HG02981 (cell line): ENCODE data around the gene UBE2G2.
"Not testable (repeated sequence)": the region's sequence is repeated elsewhere in the genome, so short reads cannot be mapped to it uniquely, and the experiment has no call there.

Source experiments
- ATAC-seq: cut with Tn5 transposase; IDR thresholded peaks from one replicate; pipeline ENCODE4 v1.9.1; 2021; ENCODE audit warnings: mild to moderate bottlenecking, moderate library complexity; ENCODE audit not compliant: unreplicated experiment

The UBE2G2 gene

DNA sequence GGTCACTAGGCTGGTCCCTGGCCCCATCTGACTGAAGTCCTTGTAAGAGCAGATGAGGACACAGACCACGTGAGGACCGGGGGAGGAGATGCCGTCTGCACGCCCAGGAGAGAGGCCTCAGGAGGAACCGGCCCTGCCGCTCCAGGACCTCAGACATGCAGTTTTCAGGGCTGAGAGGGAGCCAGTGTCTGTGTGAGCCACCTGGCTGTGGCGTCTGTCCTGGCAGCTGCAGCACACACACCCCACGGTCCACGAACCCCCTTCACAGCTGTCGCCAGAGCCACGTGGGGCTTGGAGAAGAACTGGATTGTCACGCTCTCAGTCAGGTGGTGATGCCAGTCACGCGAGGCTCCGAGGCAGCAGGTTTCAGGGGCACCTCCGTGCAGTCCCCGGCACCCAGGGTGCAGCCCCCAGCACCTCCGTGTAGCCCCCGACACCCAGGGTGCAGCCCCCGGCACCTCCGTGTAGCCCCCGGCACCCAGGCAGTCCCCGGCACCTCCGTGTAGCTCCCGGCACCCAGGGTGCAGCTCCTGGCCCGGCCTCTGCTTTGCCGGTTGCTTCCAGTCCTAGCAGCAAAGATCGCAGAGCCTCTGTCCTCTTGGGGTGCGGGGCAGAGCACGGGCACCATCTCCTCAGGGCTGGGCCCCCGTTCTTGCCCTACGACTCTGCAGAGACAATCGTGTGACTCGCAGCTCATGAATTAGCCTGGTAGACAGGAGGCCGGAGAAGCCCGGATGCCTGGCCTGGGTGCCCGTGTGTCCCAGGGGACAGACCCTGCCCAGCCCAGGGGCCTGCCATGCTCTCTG lies 35.2 kb upstream of the UBE2G2 start:
- ATAC-seq = no peak

DNA sequence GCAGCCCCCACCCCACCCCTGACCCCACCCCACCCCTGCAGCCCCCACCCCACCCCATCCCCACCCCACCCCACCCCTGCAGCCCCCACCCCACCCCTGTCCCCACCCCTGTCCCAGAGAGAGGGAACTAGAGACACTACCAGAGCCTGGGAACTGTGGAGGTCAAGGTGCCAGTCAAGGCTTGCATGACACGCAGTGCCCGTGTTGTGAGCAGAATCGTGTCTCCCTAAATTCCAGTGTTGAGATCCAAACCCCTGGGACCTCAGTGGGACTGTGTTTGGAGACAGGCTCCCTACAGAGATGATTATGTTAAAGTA lies 34.7 kb upstream of the UBE2G2 start:
- no peak for ATAC-seq

DNA sequence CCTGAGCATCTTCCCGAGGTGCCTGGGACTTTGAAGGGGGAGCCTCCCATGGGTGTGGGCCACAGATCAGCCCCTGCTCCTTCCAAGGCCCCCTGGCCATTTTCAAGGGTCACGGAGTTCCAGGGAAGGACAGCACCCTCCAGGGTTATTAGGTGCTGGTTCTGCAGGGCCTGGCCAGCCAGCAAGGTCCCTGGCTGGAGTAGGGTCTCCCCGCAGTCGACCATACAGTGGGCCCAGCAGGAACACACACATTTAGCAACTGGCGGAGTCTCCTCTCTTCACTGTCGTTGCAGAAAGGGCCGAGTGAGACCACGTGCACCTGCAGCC lies 34.0 kb upstream of the UBE2G2 start:
- no peak for ATAC-seq

DNA sequence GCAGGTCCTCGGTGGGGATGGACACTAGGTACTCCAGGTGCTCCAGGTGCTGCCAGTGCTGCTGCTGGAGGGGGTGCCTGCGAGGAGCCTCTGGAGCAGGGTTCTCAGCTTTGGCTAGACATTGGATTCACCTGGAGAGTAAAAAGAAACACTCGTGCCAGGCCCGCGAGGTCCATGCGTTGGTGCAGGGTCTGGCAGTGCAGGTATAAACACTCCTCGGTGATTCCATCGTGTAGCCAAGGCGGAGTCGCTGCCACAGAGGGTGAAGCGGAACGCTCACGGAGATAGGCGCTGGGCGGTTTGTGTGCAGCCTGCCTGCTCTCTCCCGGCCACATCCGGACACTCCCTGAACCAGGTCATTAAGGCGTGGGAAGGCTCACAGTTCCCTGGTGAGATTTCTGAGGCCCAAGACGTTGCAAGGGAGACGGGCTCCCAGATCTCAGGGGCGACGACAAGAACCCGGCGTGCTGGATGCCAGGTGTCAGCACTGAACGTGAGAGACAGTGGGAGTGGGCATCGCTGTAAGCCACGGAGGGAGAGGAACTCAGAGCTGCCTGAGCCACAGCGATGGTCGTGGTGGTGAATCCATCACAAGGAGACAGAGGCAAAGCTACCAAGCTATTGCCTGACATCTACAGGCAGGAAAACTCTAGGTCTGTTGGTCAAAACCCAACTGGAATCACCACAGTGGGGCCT lies 33.5 kb upstream of the UBE2G2 start:
- no peak for ATAC-seq

DNA sequence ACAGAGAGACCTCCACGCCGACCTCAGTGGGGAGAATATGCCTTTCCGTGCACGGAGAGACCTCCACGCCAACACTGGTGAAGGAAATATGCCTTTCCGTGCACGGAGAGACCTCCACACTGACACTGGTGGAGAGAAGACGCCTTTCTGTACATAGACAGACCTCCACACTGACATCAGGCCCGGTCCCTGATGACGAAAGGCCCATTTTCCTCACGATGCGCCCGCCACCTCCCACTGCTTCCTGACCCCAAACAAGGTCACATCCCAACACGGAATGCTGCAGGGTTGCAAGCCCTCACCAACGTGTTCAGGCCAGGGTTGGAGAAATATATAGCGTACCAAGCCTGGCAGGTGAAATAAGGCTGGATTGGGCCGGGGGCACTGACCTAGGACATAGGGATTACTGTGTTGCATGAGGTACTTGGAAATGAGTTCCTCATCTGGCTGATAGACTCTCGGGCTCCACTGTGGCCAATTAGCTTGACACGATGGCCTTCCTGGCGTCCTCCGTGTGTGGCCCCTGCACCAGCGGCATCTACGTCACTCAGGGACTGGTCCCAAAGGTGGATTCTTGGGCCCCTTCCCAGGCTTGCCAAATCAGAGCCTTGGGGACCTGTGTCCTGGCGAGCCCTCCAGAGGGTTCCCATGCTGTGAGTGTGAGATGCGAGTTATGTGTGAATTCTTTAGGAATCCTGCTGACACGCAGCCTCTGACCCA lies 32.8 kb upstream of the UBE2G2 start:
- no peak for ATAC-seq

DNA sequence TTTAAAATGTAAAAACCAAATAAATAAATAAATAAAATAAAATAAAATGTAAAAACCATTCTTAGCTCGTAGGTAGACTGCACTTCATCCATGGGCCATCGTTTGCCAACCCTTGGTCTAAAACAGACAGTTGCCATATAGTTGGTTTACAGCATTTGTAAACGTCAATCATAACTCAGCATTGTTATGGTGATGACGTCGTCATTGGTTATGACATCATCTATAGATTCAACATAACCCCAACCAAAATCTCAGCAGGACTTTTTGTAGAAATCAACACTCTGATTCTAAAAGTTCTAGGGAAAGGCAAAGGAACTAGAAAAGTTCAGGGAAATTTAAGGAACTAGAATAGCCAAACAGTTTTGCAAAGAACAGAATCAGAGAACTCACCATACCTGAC lies 32.0 kb upstream of the UBE2G2 start:
- ATAC-seq = no peak

DNA sequence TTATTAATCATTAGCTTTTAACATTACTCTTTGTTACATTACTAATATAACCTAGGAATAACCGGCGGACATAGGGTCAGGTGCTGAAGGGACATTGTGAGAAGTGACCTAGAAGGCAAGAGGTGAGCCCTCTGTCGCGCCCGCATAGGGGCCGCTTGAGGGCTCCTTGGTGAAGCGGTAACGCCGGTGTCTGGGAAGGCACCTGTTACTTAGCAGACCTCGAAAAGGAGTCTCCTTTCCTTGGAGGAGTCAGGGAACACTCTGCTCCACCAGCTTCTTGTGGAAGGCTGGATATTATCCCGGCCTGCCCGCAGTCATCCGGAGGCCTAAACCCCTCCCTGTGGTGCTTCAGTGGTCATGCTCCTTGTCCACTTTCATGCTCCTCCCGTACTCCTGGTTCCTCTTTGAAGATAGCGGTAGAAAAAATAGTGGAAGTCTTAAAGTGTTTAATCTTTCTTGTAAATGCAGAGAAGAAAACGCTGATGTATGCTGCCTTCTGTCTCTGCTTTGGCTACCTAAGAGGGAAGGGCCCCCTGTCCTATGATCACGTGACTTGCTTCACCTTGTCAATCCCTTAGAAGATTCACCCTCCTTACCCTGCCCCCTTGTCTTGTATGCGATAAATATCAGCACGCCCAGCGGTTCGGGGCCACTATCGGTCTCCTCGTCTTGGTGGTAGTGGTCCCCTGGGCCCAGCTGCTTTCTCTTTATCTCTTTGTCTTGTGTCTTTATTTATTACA lies 31.1 kb upstream of the UBE2G2 start:
- not testable (repeated sequence) for ATAC-seq

DNA sequence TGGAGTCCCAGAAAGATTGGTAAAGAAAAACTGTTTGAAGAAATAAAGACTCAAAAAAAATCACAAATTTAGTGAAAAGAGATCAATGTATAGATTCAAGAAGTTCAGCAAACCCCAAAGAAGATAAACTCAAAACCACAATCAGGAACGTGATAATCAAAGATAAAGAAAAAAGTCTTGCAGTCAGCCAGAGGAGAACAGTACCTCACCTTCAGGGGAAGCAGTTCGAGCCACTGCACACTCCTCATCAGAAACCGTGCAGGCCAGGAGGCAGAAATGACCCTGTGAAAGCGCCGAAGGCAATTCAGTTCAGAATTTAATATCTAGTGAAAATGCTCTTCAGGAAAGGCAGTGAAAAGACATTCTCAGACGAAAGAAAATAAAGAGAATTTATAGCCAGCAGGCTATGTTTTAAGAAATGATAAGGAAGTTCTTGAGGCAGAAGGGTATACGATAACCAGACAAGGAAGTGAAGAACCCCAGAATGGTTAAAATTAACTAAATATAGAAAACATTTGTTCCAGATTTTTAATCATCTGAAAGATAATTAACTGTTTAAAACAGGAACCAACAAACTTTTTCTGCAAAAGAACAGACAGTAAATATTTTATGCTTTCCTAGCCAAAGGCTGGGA lies 29.7 kb upstream of the UBE2G2 start:
- ATAC-seq = no peak

DNA sequence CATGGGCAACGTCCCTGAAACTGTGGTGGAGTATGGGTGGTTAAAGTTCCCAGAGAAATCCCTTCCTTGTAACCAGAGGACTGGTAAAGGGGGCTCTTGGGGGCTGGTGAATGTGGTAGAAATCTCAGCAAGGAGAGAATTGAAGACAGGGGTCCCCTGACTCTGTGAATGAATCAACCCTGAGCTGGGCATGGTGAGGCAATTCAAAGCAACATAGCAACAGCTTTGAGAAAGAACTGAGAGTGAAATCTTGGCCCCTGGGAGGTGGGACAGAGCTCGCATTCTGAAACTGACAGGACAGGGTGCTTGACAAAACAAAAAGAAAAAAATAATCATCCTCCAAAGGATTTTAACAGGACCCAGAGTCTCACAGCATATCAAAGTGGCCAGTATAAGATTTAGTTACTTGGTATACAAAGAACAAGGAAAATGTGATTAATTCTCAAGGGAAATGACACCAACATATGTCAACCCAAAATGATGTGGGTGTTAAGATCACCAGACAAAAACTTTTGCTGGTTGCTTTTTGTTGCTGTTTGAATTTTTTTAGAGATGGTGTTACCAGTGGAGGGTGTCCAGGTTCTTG lies 28.0 kb upstream of the UBE2G2 start:
- ATAC-seq = no peak

DNA sequence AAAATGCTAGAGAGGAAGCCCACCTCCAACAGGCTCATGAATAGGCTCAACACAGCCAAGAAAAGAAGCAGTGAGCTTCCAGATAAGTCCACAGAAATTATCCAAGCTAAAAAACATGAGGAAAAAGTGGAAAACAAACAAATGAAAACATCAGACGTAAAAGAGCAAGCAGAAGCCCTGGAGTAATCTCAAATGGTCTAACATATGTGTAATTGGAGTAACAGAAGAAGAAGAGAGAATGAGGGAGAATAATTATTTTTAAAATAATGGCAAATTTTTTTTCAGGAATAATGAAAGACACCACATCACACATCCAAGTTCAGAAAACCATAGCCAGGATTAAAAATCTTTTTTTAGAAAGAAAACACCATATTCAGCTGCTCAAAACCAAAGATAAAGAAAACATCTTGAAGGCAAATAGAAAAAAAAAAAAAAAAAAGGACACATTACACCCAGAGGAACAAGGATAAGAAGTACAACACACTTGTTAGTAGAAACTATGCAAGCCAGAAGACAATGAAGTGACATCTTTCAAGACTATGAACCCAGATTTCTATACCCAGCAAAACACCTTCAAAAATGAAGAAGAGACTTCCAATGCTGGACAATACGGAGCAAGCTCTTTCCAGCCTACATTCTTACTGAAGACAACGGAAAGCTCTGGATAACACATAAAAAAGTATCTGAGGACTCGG lies 26.9 kb upstream of the UBE2G2 start:
- ATAC-seq = no peak

DNA sequence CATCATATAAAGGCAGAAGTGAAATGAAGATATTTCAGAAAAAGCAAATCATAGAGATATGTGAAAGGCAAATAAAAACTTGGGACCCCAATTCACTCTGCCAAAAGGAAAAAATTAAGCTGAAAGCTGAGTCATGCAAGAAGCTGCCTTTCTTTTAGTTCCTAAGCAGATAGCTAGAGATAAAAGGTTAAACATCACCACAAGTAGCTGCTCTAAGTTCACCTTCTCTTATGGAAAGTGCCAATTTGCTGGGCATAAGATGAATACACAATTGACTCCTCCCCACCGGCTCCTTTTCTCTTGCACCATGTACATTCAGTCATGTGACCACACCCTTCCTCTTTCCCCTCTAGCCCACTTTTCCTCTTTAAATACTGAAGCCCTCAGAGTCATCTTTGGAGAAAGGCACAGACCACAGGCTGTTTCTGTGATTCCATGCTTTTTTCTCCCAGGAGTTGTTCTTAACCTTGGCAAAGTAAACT lies 21.6 kb upstream of the UBE2G2 start:
- ATAC-seq = no peak

DNA sequence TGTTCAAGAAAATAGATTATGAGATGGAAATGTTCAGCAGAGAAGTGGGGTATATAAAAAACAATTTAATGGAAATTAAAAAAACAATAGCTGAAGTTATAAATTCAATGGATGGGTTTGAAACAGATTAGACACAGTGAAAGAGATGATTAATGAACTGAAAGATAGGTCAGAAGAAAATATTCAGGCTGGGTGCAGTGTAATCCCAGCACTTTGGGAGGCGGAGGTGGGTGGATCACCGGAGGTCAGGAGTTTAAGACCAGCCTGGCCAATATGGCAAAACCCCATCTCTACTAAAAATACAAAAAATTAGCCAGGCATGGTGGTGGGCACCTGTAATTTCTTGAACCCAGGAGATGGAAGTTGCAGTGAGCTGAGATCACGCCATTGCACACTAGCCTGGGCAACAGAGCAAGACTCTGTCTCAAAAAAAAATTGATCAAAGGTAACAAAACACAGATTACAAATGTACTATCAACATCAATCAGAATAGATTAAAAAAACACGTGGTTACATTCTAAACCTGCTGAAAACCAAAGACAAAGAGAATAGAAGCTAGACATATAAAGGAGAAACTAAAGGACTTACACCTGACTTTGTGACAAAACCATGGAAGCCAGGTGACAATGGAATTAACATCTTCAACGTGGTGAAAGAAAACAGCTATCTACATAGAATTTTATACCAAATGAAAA lies 21.0 kb upstream of the UBE2G2 start:
- no peak for ATAC-seq

DNA sequence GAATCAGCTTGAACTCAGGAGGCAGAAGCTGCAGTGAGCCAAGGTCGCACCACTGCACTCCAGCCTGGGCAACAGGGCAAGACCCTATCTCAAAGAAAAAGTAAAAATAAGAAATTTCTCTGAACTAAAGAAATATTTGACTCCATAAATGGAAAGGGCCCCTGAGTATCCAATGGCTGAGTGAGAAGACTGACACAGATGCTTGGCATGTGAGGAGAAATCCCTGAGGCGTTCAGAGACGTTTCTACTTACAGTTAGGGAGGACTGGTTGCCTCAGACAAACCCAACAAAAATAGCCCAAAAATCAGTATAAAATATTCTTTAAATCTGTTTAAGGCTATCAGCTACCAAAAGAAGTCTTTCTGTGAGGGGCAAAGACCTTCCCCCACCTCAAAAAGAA lies 19.2 kb upstream of the UBE2G2 start:
- no peak for ATAC-seq

DNA sequence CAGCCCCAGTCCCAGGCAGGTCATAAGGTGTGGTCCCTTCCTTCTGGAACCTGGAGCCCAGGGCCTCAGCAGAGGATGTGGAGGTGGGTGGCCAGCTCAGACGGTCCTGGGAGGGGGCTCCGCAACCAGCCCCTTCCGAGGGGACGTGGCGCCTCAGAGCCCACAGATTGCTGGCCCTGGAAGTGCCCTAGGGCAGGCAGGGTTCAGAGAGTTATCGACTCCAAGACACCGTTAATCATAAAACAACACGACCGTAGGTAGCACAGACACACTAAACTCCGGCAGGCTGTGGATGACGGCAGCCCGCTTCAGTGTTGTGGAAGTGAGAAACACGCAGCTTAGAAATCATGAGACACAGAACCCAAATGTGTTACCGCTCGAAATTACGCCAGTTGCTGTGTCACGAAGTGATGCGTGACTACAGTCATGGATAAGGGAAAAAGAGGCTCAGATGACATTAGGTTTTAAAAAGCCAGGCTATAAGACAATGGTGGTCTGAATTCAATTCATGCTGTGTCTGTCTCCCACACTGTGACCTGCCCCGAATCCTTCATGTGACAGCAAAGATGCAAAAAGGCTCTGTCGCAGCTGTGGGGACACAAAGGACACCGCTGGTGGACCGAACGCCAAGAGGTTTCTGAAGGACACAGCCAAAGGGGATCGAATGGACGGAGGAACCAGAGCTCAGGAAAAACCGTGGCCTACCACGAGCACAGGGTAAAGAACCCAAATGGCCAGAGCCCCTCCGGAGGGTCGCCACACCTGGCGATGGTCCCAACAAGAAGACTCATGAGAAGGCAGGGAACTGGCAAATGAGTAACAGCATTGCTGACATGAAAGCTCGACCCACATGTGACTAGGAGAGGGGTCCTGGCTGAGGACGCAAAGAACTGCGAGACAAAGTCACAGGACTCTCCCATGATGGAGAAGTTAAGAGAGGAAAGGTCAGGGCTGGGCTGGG lies 17.9 kb upstream of the UBE2G2 start:
- ATAC-seq = no peak

DNA sequence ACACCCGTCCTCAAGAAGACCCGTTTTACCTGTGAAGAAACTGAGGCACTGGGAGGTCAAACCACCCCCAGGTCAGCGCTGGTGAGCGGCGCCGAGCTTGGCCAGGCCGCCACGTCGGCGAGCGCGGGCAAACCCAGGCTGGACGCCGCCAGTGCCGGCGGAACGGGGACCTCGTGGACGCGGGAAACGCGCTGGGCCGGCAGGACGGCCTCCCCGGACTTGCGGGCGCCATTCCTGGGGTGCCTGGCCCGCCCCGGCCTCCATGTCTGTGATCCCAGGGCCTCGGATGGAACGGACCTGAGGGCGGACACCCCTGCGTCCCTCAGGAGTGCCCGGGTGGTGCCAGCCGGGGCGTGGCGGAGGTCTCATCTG lies 17.0 kb upstream of the UBE2G2 start:
- ATAC-seq = no peak

DNA sequence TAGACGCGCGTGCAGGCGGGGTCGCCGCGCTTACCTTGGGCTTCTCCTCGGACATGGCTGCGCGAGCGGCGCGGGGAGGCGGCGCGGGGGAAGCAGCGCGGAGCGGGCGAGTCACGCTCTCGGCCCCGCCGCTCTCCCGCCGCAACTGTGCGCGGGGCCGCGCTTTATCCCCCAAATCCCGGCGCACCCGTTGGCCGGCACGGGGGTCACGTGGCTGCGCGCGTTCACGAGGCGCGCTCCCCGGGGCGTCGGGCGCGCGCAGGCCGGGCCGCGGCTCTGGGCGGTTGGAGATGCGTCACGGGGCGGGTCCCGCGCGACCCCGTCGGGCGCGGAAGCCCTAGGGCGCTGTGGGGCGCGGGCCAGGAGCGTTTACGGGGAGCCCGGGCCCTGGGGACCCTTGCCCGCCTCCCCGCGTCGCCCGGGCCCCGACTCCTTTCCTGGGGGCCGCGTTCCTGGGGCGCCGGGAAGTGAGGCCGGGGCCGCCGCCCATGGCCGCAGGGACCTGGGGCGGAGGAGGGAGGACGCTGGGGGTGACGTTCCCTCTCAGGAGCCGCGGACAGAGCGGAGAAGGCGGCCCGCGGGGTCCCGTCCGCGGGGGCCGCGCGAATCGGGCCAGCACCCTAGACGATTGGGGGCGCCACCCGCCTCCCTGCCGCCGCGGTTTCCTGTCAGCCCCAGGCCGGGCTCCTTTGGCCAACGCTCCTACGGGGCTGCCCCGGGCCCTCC lies 16.5 kb upstream of the UBE2G2 start, which contains the start of gene SUMO3:
SUMO3 (minus strand) TSS at position 149 of the 726 bp plus-strand sequence; CDS start at position 55, 94 bp downstream.
- ATAC-seq = peak; percentile 64

DNA sequence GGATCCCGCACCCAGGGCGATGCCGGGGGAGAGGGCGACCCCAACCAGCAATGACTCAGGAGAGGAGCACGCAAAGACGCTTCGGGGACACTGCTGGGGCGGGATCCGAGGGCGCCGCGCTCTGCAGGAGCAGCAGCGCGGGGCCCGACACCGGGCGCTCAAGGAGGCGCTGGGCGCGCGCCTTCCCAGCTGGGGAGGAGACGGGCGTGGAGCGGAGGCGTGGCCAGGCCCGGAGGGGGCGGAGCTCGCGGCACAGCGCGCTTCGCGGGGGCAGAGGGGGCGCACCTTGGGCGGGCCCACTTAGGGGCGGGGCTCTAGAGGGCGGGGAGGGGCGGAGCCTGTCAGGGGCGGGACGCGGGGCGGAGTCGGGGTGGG lies 15.9 kb upstream of the UBE2G2 start:
- ATAC-seq = peak; percentile 68
